Gastroesophageal sphincter (tissue), 3 donors: Measurements from ENCODE around the gene FN3K.

Experiments used
- EP300 ChIP-seq: sonication (generic); formaldehyde crosslinking; IDR thresholded peaks from one replicate; pipeline ENCODE4 v1.6.1; 2017; ENCODE audit warnings: antibody characterized with exemption, mild to moderate bottlenecking
- POLR2A ChIP-seq, 2 donors: fragments of 450-650 bp; IDR thresholded peaks; one replicate each; pipeline ENCODE4 v1.6.1; 2017; ENCODE audit warnings: antibody characterized with exemption in 2 of 2, mild to moderate bottlenecking in 2 of 2, moderate library complexity in 1 of 2
- POLR2AphosphoS5 ChIP-seq: sonication (generic); formaldehyde crosslinking; IDR thresholded peaks from one replicate; pipeline ENCODE4 v1.6.1; 2017; ENCODE audit warnings: antibody characterized with exemption
- TF ChIP-seq, protein P1 (sequence below), 4 experiments: fragments of 200-600 bp in 2 of 4; fragments of 450-650 bp in 2 of 4; sonication (generic) in 1 of 4; IDR thresholded peaks; one replicate each; pipeline ENCODE4 v1.5.1; 2017 to 2019; ENCODE audit warnings: antibody characterized with exemption in 4 of 4, mild to moderate bottlenecking in 2 of 4, moderate library complexity in 2 of 4

DNA sequence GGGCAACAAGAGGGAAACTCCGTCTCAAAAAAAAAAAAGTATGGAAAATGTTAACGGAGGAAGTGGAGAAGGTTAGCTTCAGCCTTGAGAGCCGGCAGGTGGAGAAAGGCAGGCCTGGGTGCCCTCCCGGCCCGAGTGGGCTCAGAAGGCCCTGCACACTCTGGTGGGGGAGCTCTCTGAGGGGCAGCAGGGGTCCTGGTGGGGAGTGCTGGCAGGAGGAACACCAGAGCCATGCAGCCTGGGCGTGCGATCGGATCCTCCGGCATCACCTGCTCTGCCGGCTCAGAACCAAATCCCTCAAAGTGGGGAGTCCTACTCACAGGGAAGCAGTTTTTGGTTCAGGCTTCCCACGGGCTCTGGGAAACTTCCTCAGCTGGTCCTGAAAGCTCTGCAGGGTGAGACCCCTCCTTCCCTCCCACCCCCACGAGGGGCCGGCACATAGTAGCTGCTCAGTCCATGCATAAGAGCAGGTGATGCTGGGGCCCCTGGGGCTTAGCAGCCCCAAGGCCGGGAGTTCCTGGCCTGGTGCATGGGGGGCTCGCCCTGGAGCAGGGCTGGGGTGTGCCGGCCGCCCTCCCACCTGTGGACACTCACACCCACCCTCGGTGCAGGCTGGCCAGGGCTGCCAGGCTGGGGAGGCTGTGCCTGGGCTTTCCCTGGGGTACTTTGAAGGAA, 1.2 kb downstream of the FN3K start:
- TF ChIP-seq, protein P1, sequence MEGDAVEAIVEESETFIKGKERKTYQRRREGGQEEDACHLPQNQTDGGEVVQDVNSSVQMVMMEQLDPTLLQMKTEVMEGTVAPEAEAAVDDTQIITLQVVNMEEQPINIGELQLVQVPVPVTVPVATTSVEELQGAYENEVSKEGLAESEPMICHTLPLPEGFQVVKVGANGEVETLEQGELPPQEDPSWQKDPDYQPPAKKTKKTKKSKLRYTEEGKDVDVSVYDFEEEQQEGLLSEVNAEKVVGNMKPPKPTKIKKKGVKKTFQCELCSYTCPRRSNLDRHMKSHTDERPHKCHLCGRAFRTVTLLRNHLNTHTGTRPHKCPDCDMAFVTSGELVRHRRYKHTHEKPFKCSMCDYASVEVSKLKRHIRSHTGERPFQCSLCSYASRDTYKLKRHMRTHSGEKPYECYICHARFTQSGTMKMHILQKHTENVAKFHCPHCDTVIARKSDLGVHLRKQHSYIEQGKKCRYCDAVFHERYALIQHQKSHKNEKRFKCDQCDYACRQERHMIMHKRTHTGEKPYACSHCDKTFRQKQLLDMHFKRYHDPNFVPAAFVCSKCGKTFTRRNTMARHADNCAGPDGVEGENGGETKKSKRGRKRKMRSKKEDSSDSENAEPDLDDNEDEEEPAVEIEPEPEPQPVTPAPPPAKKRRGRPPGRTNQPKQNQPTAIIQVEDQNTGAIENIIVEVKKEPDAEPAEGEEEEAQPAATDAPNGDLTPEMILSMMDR (IDR thresholded peaks at IDR 0.05), result no peak
- TF ChIP-seq POLR2AphosphoS5 (no peak), POLR2A (IDR thresholded peaks at IDR 0.05) (no peak), EP300 (no peak)
